Measurements from ENCODE around the gene ATP6V1G2. TPM values are rescaled to one million over a fixed set of nuclear protein-coding genes. Genes with fewer than 3 reads are reported as not detected.
"Not testable (repeated sequence)": the region's sequence is repeated elsewhere in the genome, so short reads cannot be mapped to it uniquely, and the experiment has no call there.

Gene ATP6V1G2
- total RNA-seq, 6 experiments from 2014 or later, result 0.29 to 0.43 (median 0.42) TPM; not detected in 3

- Histone ChIP-seq H3K9me3 (no peaks in the 10 kb centered on the region), H3K4me3 (no peak overlapping the region), H3K27me3 (no peaks in the 10 kb centered on the region), H3K36me3 (no peaks in the 10 kb centered on the region), H3K4me1 (no peaks in the 10 kb centered on the region), H3K27ac (no peak overlapping the region)
- no peak for ATAC-seq
- 73% methylated on average over 3 of the region's 3 CpGs for WGBS (ENCODE audit: insufficient coverage, low coverage, low lambda C conversion rate, missing lambda C conversion rate)
- no peak for DNase-seq
- intact Hi-C loops (cut with DNase I), result no loop called here
- TF ChIP-seq POLR2A (IDR thresholded peaks at IDR 0.05) (no peak), CTCF (IDR thresholded peaks at IDR 0.05) (no peak)
Observed at GRCh38 chr6:31521835-31522234, 24.6 kb downstream of the ATP6V1G2 start.

GRCh38 chr6:31513456-31514165 is 32.8 kb downstream of the ATP6V1G2 start:
- Histone ChIP-seq H3K4me1 (no peaks in the 10 kb centered on the region), H3K27ac (no peak overlapping the region), H3K9me3 (no peaks in the 10 kb centered on the region), H3K36me3 (peaks cover 0 to 5% (median 0%) of the 10 kb centered on the region in 4 donors), H3K27me3 (no peaks in the 10 kb centered on the region), H3K4me3 (no peak overlapping the region)
- no peak for DNase-seq
- ATAC-seq, result no peak
- TF ChIP-seq POLR2A (IDR thresholded peaks at IDR 0.05) (no peak), CTCF (IDR thresholded peaks at IDR 0.05) (no peak)
- WGBS (ENCODE audit: insufficient coverage, low coverage, low lambda C conversion rate, missing lambda C conversion rate), result 47% methylated on average over 2 of the region's 5 CpGs
- intact Hi-C loops (cut with DNase I), result no loop called here

GRCh38 chr6:31510007-31510406 is 36.4 kb downstream of the ATP6V1G2 start:
- Histone ChIP-seq H3K36me3 (peaks cover 0 to 5% (median 0%) of the 10 kb centered on the region in 4 donors), H3K27ac (no peak overlapping the region), H3K9me3 (no peaks in the 10 kb centered on the region), H3K4me3 (no peak overlapping the region), H3K4me1 (no peaks in the 10 kb centered on the region), H3K27me3 (no peaks in the 10 kb centered on the region)
- no peak for TF ChIP-seq CTCF (IDR thresholded peaks at IDR 0.05)
- intact Hi-C loops (cut with DNase I), result no loop called here
- 69% methylated on average over 4 of the region's 4 CpGs for WGBS (ENCODE audit: insufficient coverage, low coverage, low lambda C conversion rate, missing lambda C conversion rate)
- DNase-seq, result no peak
- no peak for ATAC-seq

- H3K27ac ChIP-seq; DNase-seq; ATAC-seq; H3K4me1 ChIP-seq; intact Hi-C loops (cut with DNase I); H3K9me3 ChIP-seq; H3K27me3 ChIP-seq; H3K36me3 ChIP-seq; H3K4me3 ChIP-seq: not testable (repeated sequence)
- WGBS (ENCODE audit: insufficient coverage, low coverage, low lambda C conversion rate, missing lambda C conversion rate), result no CpG with 5 or more reads among the region's 2 CpGs
Observed at GRCh38 chr6:31509036-31509435, 37.4 kb downstream of the ATP6V1G2 start.

- no peaks in the 10 kb centered on the region for H3K4me1 ChIP-seq
Observed at GRCh38 chr6:31502586-31502985, 43.8 kb downstream of the ATP6V1G2 start.

GRCh38 chr6:31499648-31500047 is 46.8 kb downstream of the ATP6V1G2 start:
- H3K27ac ChIP-seq; H3K4me3 ChIP-seq; H3K36me3 ChIP-seq; H3K9me3 ChIP-seq; ATAC-seq; H3K4me1 ChIP-seq; DNase-seq; intact Hi-C loops (cut with DNase I); H3K27me3 ChIP-seq: not testable (repeated sequence)
- WGBS (ENCODE audit: insufficient coverage, low coverage, low lambda C conversion rate, missing lambda C conversion rate), result 100% methylated on average over 1 of the region's 2 CpGs

More at GRCh38 chr6:31502586-31502985, 43.8 kb downstream of the ATP6V1G2 start:
- H3K9me3 ChIP-seq, result no peaks in the 10 kb centered on the region
- no peak overlapping the region for H3K27ac ChIP-seq
- intact Hi-C loops (cut with DNase I), result no loop called here
- no peak for DNase-seq
- TF ChIP-seq CTCF (IDR thresholded peaks at IDR 0.05), result no peak
- no peak for TF ChIP-seq POLR2A (IDR thresholded peaks at IDR 0.05)
- H3K27me3 ChIP-seq, result no peaks in the 10 kb centered on the region
- H3K4me3 ChIP-seq, result no peak overlapping the region
- no peaks in the 10 kb centered on the region for H3K36me3 ChIP-seq
- no peak for ATAC-seq
